ENCODE data around the gene RBBP4. TPM values are rescaled to one million over a fixed set of nuclear protein-coding genes. Genes with fewer than 3 reads are reported as not detected.
A peak's percentile ranks its signal among the peaks of the same experiment; 100 is the strongest.

RBBP4 gene
- total and polyA plus RNA-seq, 2 of the 13 experiments (the other 11 are each of a cell fraction or from before 2014, with no cell fraction given) = 64.4 to 166 TPM

DNA sequence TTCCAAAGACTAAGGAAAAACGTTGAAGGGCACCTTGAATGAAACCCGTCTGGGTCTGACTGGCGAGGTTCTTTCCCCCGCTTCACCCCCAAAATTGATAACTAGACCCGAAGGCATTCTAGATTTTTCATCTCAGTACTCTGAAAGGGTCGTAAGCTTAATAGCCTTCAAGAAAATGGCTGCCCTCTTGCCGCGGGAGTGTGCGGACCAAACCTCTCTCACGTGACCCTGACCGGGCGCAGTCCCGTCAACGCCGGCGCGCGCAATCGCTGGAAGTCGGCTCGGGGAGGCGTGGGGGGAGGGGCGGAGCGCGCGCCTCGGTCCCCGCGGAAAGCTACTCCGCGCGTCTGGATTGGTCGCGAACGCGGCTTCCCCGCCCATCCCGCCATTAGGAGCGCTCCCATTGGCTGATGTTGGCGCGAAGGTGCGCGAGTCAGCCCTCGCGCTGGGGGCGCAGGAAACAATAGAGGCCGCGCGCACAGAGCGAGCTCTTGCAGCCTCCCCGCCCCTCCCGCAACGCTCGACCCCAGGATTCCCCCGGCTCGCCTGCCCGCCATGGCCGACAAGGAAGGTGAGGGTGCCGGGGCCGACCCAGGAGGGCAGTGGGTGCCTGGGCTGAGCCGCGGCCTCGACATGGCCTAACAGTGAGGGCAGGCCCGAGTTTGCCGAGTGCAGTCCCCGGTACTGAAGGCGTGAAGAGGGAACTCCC, at the start of gene RBBP4 (continued):
- TF ChIP-seq, protein P1, sequence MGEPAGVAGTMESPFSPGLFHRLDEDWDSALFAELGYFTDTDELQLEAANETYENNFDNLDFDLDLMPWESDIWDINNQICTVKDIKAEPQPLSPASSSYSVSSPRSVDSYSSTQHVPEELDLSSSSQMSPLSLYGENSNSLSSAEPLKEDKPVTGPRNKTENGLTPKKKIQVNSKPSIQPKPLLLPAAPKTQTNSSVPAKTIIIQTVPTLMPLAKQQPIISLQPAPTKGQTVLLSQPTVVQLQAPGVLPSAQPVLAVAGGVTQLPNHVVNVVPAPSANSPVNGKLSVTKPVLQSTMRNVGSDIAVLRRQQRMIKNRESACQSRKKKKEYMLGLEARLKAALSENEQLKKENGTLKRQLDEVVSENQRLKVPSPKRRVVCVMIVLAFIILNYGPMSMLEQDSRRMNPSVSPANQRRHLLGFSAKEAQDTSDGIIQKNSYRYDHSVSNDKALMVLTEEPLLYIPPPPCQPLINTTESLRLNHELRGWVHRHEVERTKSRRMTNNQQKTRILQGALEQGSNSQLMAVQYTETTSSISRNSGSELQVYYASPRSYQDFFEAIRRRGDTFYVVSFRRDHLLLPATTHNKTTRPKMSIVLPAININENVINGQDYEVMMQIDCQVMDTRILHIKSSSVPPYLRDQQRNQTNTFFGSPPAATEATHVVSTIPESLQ (CRISPR knock-in tag; conservative IDR thresholded peaks at IDR 0.05) = peak; percentile 86; the same call in 1 of the 2 replicates
- TF ChIP-seq TOE1 (CRISPR knock-in tag; IDR thresholded peaks at IDR 0.05) (peak; percentile 56; the same call in 1 of the 2 replicates), TCF12 (IDR thresholded peaks at IDR 0.05) (no peak), TCF12 (CRISPR knock-in tag; IDR thresholded peaks at IDR 0.05) (peak; percentile 57; the same call in 1 of the 2 replicates), ZSCAN25 (CRISPR knock-in tag; IDR thresholded peaks at IDR 0.05) (peak; percentile 40; the same call in 1 of the 2 replicates), ZNF660 (CRISPR knock-in tag; IDR thresholded peaks at IDR 0.05; ENCODE audit: borderline replicate concordance, low read depth) (peak; percentile 72; the same call in 1 of the 2 replicates), ZNF292 (CRISPR knock-in tag; IDR thresholded peaks at IDR 0.05; ENCODE audit: borderline replicate concordance, low read depth) (no peak; the same call in 1 of the 2 replicates), ZNF788 (CRISPR knock-in tag; IDR thresholded peaks at IDR 0.05; ENCODE audit: borderline replicate concordance) (0 out of 2 replicates have a peak, but pooled peaks have one; percentile 1), ZBTB21 (CRISPR knock-in tag; IDR thresholded peaks at IDR 0.05) (no peak; the same call in 1 of the 2 replicates), ELF4 (CRISPR knock-in tag; IDR thresholded peaks at IDR 0.05; ENCODE audit: borderline replicate concordance) (peak; percentile 51; the same call in 1 of the 2 replicates), PHB2 (IDR thresholded peaks at IDR 0.05; ENCODE audit: partially characterized antibody) (no peak), SIN3A (IDR thresholded peaks at IDR 0.05; ENCODE audit: borderline replicate concordance, low read depth, low read length) (no peak), ZNF598 (CRISPR knock-in tag; IDR thresholded peaks at IDR 0.05; ENCODE audit: borderline replicate concordance) (peak; percentile 89; the same call in 1 of the 2 replicates), KAT2B (IDR thresholded peaks at IDR 0.05; ENCODE audit: borderline replicate concordance, low read depth, low read length) (no peak)
- TF ChIP-seq, protein P2, sequence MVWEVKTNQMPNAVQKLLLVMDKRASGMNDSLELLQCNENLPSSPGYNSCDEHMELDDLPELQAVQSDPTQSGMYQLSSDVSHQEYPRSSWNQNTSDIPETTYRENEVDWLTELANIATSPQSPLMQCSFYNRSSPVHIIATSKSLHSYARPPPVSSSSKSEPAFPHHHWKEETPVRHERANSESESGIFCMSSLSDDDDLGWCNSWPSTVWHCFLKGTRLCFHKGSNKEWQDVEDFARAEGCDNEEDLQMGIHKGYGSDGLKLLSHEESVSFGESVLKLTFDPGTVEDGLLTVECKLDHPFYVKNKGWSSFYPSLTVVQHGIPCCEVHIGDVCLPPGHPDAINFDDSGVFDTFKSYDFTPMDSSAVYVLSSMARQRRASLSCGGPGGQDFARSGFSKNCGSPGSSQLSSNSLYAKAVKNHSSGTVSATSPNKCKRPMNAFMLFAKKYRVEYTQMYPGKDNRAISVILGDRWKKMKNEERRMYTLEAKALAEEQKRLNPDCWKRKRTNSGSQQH (CRISPR knock-in tag; IDR thresholded peaks at IDR 0.05; ENCODE audit: low read depth) = no peak
- TF ChIP-seq, protein P3, sequence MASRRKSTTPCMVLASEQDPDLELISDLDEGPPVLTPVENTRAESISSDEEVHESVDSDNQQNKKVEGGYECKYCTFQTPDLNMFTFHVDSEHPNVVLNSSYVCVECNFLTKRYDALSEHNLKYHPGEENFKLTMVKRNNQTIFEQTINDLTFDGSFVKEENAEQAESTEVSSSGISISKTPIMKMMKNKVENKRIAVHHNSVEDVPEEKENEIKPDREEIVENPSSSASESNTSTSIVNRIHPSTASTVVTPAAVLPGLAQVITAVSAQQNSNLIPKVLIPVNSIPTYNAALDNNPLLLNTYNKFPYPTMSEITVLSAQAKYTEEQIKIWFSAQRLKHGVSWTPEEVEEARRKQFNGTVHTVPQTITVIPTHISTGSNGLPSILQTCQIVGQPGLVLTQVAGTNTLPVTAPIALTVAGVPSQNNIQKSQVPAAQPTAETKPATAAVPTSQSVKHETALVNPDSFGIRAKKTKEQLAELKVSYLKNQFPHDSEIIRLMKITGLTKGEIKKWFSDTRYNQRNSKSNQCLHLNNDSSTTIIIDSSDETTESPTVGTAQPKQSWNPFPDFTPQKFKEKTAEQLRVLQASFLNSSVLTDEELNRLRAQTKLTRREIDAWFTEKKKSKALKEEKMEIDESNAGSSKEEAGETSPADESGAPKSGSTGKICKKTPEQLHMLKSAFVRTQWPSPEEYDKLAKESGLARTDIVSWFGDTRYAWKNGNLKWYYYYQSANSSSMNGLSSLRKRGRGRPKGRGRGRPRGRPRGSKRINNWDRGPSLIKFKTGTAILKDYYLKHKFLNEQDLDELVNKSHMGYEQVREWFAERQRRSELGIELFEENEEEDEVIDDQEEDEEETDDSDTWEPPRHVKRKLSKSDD (CRISPR knock-in tag; IDR thresholded peaks at IDR 0.05; ENCODE audit: low read depth) = peak; percentile 91
- TF ChIP-seq, protein P4, sequence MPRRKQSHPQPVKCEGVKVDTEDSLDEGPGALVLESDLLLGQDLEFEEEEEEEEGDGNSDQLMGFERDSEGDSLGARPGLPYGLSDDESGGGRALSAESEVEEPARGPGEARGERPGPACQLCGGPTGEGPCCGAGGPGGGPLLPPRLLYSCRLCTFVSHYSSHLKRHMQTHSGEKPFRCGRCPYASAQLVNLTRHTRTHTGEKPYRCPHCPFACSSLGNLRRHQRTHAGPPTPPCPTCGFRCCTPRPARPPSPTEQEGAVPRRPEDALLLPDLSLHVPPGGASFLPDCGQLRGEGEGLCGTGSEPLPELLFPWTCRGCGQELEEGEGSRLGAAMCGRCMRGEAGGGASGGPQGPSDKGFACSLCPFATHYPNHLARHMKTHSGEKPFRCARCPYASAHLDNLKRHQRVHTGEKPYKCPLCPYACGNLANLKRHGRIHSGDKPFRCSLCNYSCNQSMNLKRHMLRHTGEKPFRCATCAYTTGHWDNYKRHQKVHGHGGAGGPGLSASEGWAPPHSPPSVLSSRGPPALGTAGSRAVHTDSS (CRISPR knock-in tag; conservative IDR thresholded peaks at IDR 0.05) = no peak
- TF ChIP-seq, protein P5, sequence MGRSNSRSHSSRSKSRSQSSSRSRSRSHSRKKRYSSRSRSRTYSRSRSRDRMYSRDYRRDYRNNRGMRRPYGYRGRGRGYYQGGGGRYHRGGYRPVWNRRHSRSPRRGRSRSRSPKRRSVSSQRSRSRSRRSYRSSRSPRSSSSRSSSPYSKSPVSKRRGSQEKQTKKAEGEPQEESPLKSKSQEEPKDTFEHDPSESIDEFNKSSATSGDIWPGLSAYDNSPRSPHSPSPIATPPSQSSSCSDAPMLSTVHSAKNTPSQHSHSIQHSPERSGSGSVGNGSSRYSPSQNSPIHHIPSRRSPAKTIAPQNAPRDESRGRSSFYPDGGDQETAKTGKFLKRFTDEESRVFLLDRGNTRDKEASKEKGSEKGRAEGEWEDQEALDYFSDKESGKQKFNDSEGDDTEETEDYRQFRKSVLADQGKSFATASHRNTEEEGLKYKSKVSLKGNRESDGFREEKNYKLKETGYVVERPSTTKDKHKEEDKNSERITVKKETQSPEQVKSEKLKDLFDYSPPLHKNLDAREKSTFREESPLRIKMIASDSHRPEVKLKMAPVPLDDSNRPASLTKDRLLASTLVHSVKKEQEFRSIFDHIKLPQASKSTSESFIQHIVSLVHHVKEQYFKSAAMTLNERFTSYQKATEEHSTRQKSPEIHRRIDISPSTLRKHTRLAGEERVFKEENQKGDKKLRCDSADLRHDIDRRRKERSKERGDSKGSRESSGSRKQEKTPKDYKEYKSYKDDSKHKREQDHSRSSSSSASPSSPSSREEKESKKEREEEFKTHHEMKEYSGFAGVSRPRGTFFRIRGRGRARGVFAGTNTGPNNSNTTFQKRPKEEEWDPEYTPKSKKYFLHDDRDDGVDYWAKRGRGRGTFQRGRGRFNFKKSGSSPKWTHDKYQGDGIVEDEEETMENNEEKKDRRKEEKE (IDR thresholded peaks at IDR 0.05) = no peak
